M059J (cell line): ENCODE measurements around the gene MYO16. TPM values are rescaled to one million over a fixed set of nuclear protein-coding genes. Genes with fewer than 3 reads are reported as not detected.
"Not testable (repeated sequence)": the region's sequence is repeated elsewhere in the genome, so short reads cannot be mapped to it uniquely, and the experiment has no call there.

Source experiments
- DNase-seq: peaks from one replicate; pipeline ENCODE4 v3.0.0-alpha.2; 2012; ENCODE audit warnings: low read depth
- total RNA-seq: library from RNA; depleted of rRNA; stranded (reverse); fragments of >200 nt; shearing (Covaris generic); gene quantifications from 2 replicates; pipeline ENCODE4 v1.2.3, GENCODE V29; 2014

The MYO16 gene
- total RNA-seq, 1 experiment from 2014 or later: not detected

DNA sequence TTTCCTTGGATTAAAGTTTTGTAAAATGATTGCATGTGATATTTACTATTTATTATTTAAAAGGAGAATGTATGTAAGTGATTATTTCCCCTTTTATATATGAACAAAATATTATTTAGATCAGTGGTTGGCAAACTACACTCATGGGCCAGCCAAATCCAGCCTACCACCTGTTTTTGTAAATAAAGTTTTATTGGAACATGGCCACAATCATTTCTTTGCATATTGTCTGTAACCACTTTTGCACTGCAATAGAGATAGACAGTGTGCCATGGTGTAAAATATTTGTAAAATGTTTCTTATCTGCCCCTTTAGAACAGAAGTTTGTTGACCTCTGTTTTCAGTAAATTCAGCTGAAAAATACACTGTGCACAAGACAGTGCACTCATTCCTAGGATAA, 426.4 kb downstream of the MYO16 start:
- DNase-seq: no peak

DNA sequence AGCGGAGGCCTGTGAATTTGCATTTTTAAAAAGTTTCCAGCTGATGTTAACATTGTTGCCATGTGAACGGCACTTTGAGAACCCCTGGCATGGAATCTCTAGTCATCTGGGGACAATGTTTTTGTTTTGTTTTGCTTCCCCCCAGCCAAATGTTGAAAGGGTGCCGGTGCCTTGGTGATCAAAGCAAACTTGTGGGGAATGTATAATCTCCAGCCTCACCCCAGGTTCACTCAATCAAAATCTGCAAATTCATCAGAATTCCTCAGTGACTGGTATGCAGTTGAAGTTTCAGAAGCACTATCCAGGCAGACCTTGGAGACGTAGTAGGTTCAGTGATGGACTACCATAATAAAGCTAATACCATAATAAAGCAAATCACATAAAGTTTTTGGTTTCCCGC, 428.7 kb downstream of the MYO16 start:
- DNase-seq: no peak

DNA sequence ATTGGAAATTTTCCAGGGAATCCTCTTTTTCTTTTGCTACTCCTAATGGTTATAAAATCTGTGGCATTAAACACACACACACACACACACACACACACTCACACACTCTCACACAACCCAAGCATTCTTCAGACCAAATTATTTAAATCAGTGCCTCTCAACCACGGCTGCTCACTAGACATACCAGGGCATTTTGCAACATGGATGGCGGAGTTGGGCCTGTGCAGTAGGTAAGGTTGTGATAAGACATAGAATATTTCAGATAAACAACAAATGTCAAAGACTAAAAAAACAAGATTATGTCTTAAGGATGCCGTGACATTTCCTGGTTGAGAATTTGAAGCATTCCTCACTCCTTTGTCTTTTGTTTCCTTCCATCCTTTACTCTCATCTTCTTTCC, 443.1 kb downstream of the MYO16 start:
- no peak for DNase-seq

DNA sequence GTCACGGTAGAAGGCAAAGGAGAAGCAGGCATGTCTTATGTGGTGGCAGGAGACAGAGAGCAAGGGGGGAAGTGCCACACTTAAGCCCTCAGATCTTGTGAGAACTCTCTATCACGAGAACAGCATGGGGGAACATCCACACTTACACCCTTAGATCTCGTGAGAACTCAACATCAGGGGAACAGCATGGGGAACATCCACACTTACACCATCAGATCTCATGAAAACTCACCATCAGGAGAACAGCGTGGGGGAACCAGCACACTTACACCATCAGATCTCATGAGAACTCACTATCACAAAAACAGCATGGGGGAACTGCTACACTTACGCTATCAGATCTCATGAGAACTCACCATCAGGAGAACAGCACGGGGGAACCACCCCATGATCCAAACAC, 445.0 kb downstream of the MYO16 start:
- no peak for DNase-seq

DNA sequence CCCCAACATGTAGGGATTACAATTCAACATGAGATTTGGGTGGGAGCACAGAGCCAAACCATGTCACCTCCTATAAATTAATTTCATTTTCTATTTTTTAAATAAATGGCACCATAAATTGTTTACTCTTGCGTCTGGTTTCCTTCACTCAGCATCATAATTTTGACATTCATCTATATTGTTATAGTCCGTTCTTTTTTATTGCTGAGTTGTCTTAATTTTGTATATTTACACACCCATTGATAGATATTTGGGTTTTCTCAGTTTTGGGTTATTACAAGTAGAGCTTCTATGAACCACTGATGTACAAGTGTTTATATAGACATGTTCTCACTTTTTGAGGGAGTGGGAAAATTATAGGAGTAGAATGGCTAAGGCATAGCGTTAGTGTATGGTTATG, 445.4 kb downstream of the MYO16 start:
- no peak for DNase-seq

DNA sequence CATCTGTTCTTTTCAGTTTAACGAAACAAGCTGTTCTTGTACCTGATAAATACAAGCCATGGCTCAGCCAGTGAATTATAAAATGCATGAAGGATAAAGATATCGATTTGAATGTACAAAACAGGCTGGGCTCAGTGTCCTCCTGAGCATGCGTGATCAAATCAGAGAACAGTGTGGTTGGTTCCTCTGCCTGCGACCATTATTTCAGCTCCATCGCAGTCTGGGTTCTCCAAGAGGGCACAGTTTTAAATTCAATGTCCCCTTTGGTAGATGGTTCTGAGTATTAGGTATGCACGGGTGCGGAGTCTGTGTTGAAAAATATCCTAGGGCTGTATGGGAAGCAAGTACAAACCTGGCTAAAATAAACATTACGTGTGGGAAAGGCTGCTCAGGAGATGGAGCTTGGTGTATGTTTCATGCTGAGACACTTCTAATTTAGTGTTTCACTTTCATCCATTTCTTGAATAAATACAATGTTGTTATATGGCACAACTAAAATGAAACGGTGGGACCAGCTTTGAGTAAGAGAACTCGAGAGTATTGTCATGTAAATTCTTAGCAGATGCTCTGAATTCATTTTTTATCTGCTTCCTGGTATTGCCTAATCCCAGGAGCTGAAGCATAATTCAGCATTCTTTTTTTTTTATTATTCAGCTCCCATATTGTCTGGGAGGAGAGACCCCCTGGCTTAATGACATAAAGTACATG, 458.7 kb downstream of the MYO16 start:
- DNase-seq: no peak

DNA sequence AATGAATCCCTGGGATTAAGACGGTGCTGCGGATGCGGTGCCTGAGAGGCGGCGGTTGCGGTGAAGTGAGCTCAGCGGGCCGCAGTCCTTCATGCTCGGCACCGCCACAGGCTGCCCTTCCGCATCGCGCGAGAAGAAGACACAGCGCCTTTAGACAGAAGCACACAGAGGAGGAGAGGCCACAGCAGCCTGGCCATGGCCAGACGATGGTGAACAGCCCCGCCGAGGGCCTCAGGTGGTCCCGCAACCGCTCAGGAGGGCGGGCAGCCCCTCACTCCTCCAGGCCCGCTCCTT, 459.2 kb downstream of the MYO16 start:
- no peak for DNase-seq

DNA sequence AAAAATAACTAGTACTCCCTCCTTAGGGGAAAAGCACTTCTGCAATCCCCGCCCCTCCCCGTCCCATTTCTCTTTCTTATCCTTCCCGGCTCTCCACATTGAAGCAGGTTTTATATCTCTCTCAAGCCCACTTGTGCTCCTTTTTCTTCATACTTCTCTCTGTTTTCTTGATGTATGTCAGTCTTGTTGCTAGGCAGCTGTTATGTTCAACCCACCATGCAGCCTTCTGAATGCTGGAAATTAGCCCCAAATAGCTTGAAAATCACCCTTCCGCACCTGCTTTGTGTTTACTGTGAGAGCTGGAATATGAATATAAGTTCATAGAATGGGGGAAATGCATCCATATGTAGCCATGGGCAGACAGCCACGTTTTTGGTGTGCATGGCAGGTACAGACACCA, 461.4 kb downstream of the MYO16 start:
- DNase-seq: no peak

DNA sequence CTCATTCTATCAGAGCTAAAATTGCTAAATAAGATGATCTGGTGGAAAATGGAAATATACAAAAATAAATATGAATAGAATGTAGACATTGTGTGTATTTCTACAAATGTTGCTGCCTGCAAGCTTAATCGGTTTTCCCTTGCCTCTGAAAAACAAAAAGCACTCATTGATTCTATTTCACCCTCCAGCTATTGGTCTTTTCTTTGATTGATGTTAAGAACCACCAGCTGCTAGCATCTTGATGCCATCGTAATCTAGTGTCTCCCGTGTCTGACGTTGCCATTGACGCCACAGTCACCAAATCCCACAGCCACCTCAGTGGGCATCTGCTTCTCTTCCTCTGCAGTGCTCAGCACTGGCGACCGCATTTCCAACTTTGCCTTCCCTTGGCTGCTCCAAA, 461.8 kb downstream of the MYO16 start:
- no peak for DNase-seq

DNA sequence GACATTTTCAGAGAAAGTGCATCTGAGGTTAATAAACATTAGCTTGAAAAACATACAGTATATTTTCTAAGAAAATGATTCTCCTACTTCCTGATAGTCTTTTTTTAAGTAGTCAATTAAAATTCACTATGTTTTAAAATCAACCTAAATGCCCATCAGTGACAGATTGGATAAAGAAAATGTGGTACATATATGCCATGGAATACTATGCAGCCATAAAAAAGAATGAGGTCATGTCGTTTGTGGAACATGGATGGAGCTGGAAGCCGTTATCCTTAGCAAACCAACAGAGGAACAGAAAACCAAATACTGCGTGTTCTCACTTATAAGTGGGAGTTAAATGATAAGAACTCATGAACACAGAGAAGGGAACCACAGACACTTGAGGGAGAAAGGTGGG, 462.8 kb downstream of the MYO16 start:
- not testable (repeated sequence) for DNase-seq

DNA sequence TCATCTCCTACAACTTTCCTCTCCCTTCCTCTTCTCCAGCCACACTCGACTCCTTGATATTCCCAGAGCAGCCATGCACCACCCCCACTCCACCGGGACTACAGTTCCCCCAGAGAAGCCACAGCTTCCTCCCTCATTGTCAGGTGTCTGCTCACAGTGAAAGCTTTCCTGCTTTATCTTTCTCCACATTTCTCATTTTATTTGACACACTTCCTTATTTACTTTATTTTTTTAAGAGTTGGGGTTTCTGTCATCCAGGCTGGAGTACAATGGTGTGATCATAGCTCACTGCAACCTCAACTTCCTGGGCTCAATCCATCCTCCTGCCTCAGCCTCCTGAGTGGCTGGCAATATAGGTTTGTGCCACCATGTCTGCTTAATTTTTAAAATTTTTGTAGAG, 464.6 kb downstream of the MYO16 start:
- no peak for DNase-seq

DNA sequence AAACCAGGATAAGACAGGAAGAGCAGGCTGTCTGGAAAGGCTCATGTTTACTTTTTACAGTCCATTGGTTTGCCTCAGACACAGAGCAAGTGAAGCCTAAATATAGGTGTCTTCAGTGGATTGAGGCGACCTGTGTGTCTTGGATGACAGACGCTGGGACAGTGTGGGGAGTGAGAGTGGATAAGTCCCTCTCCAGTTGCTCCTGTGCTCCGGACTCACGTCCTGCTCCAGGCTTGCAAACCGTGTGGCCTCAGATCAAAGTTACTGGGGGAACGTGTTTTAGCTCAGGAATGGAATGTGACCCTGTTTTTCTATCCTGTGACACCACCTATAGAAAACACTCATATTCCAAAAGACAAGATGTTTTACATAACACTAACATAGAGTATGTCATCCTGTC, 465.7 kb downstream of the MYO16 start:
- DNase-seq: no peak

DNA sequence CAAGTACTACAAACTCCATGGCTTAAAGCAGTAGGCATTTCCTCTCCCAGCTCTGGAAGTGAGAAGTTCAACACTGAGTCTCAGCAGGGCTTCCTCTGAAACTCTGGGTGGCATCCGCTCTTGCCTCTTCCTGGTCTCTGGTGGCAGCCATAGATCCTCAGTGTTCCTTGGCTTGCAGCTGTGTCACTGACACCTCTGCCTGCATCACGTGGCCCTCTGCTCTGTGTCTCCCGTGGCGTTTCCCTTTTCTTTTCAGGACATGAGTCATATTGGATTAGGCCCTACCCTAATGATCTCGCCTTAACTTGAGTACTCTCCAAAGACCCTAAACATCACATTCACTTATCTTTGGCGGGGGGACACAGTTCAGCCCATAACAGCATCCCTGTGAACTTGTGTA, 466.7 kb downstream of the MYO16 start:
- peak; percentile 21 for DNase-seq

DNA sequence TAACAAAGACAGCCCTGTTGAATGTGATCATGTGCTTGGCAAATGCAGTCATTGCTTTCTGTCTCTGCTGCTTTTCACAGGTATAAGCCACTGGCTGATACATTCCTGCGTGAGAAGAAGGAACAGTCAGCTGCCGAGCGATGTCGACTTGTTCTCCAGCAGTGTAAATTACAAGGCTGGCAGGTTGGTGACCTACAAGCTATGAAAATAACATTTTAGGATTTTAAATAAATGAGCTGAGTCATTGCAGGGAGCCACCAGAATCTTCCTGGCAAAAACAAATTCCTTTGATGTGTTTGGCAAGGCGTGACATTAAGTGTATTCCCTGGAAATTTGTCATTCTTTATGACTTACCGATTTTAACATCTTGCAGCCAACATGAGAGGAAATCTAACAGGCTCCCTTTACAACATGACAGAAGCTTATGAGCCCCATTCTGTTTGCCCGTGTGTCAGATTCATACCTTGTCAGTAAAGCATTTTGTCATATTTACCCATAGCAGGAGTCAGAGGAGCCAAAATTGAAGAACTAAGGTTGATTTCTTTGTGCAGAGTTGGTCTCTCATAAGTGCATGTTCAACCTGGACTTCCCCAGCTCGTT, 471.4 kb downstream of the MYO16 start:
- peak; percentile 58 for DNase-seq

DNA sequence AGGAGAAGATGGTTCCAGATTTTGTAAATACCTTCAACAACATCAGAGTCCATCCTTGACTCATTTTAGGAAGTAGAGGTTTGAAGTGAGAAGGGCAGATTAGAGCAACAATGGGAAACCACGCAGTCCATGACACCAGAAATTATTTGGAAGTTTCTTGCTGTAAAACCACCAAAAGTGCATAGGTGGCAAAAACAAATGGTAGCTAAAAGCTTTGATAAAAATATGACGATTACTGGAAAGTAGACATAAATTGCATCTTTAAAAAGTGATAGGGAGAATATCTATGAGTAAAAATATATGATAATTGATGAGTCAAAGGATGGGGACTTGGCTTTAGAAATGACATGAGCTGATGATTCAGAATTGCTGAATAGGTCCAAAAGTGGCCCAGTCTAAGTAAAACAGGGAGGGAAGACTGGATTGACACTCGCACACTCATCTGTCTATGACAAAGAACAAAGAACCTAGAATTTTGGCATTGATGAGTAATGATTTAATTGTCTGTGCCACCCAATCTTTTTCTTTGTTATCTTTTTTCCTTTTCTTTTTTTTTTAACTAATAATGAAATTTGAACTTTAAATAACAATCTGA, 472.2 kb downstream of the MYO16 start:
- DNase-seq: no peak

DNA sequence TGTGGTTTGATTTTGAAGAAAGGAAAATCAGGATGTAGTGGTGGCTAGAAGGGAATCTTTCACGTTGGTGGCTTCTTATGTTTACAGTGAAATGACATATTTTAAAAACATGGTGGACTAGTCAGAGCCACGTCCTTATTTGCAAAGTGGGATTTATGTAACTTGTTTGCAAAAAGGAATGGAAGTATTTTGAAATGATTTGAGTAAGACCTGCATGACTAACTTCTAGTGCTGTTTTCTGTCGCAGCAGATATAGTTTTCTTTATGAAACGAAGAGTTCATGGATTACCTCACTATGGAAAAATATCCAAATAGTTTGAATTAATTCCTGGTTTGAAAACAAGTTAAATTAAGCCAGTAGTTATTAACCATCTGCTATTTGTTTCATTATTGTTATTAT, 476.5 kb downstream of the MYO16 start:
- DNase-seq: no peak

DNA sequence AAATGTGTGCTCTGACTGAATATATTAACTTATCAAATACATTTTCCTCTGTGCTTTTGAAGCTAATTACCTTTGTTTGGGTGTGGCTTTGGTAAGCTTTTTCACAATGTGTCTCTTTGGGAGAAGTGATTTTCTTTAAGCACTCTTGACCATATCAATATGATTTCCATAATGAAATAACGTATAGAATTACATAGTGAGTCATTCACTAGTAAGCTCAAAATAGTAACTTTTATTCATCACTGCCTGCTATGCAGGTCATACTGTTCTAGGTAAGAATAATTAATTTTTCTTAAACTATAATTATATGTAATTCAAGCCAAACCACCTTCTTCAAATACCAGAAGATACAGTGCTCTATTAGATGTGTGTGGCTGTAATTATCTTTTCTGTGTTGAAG, 480.7 kb downstream of the MYO16 start:
- DNase-seq: no peak

DNA sequence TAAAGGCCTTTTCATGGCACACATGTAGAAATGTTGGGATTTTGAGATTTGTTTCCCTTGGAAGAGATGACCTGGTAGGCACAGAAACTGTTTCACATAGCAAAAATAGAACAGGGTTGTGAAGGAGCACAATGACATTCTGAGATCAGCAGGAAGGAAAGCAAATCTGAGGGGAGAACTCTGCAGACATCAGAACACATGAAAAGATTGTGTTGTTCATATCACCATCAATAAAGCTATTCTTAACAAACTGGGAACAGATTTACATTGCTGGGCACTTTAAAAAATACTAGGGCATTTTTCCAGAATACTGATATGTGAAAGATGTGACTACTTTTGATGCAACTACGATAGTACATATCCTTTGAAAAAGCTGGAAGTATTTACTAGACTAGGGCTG, 481.7 kb downstream of the MYO16 start:
- DNase-seq: no peak

DNA sequence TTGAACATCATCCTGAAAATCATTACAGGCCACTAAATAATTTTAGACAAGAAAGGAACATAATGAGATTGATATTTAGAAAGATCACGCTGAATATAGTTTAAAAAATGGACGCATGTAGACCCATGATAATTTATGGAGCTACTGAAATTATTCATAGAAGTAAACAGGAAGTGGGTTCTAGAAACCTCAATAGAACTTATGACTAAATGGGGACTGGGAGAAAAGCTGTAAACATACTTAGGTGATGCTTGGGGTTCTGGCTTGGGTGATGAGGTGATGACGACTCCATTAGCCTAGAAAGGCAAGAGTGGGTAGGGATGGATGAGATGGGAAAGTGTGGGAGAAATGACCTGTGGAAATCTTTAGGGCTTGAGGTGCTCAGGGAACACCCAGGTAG, 484.0 kb downstream of the MYO16 start:
- DNase-seq: peak; percentile 32

DNA sequence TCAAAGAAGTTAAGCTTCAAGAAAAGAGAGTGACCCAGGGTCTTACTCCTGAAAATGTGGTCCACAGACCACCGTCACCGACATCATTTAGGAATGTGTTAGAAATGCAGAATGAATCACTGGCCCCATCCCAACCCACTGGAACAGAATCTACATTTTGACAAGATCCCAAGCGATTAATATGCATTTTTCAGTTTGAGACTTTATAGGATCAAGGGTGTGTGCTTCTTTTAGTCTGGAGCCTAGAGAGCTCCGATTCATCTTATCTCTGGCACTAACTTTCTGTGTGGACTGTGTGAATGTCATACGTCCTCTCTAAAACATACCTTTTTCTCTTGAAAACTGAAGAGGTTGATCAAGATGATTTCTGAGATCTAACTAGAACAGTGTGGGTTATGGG, 484.8 kb downstream of the MYO16 start:
- no peak for DNase-seq

DNA sequence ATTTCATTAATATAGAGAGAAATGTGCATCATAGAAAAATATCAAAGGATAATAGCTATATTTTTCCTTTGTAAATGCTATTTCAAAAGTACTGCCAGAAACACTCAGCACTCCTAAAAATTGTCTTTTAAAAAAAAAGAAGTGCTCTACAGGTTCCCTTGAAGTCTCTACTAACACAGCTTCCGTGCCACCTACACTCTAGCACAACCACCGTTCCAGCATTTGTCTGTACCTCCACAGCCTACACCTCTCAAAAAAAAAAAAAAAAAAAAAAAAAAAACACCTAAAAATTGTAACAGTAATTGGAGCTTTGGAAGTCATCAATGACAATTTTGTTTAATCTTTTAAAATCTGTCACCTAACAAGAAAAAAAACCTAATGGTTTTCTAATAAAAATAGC, 485.6 kb downstream of the MYO16 start:
- no peak for DNase-seq

DNA sequence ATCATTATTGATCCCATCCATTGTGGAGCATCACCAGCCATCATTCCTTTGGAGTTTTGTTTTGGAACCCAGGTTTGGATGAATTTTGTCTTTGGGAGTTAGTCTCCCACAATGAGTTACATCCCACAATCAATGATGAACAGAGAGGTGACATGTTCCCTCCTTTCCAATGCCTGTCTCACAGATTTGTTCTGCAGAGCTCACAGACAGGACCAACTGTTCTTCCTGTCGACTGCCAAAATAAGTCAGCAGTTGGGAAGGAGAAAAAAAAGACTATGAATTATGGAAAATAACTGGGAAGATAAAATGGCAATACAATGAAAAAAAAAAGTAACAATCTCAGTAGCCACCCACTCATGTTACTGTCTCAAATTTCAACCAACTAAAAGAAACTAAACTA, 489.1 kb downstream of the MYO16 start:
- DNase-seq: no peak

DNA sequence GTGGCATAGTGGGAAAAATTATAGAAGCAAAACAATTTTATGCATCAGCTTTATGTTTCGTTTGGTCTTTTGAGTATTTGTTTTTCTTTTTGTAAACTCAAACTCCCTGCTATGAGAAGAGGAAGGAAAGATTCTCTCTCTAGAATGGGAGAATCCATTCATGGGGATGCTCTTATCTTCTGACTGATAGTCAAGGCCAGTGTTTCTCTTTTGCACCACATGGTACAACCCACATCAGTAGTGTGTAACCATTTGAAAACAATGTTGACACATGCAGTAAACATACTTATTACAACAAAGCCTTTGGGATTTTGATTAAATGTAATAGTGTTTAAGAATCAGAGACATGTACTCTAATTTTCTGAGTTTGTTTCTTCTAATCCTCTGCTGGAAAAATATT, 490.5 kb downstream of the MYO16 start:
- no peak for DNase-seq

DNA sequence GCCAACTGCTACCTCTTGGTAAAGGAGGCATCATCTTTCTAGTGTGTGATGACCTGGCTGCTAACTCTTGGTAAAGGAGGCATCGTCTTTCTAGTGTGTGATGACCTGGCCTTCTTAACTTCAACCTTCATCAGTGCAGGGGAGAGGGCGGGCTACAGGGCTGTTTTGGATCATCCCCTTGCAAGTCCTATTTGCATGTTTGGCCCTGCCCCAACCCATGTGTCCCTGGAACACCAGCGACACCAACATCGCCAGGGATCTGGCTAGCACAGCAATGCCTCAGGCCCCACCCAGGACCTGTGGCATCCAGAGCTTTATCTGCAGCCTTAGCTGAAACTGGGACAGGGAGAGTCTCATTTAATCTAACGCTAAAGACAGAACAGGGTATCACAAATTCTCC, 492.4 kb downstream of the MYO16 start:
- no peak for DNase-seq
